Parietal lobe (tissue), 2 donors: ENCODE results near the gene CLIC2. TPM values are rescaled to one million over a fixed set of nuclear protein-coding genes. Genes with fewer than 3 reads are reported as not detected.

Source experiments
- small RNA-seq: library from RNA; depleted of rRNA; stranded (forward); fragments of <200 nt; gene quantifications from one replicate; pipeline ENCODE3, GENCODE V24; 2014; ENCODE audit warnings: low replicate concordance
- total RNA-seq: library from RNA; depleted of rRNA; stranded (reverse); fragments of >200 nt; gene quantifications from one replicate; pipeline ENCODE4 v1.2.3, GENCODE V29; 2014

Gene CLIC2
- 3.8 TPM for total RNA-seq

GRCh38 chrX:155334486-155335336, at the start of gene CLIC2:
TSS of gene CLIC2 (minus strand) at chrX:155334614. CDS start at chrX:155334427, 187 bp downstream.

GRCh38 chrX:155381843-155382528, 47.6 kb upstream of the CLIC2 start, which contains the start of gene F8A2:
TSS of gene F8A2 (plus strand) at chrX:155382095. CDS start at chrX:155382115, 20 bp downstream.

GRCh38 chrX:155263854-155264628, 70.4 kb downstream of the CLIC2 start, which contains the start of gene RAB39B:
TSS of gene RAB39B (minus strand) at chrX:155264491. CDS start at chrX:155264288, 203 bp downstream.

Small RNA genes within 50 kb of the gene (small RNA-seq; reads per million reads assigned to genes)
- not detected for gene AC234781.4
- gene MIR1184-2, result not detected

Other genes with a start within 250 kb of the CLIC2 start
- gene VBP1, start 118.2 kb downstream of the CLIC2 start, total RNA-seq, result 75.1 TPM
- gene RAB39B, start 70.1 kb downstream of the CLIC2 start, total RNA-seq, result 27.2 TPM
- not detected for gene F8A2, start 47.5 kb upstream of the CLIC2 start, total RNA-seq
- gene F8A3, start 124.0 kb upstream of the CLIC2 start, total RNA-seq, result 1.9 TPM